ENCODE data around the gene STAB1. TPM values are rescaled to one million over a fixed set of nuclear protein-coding genes. Genes with fewer than 3 reads are reported as not detected.

Gene STAB1
- total and polyA plus RNA-seq, 12 donors = 17.4 to 231 (median 44.1) TPM

DNA sequence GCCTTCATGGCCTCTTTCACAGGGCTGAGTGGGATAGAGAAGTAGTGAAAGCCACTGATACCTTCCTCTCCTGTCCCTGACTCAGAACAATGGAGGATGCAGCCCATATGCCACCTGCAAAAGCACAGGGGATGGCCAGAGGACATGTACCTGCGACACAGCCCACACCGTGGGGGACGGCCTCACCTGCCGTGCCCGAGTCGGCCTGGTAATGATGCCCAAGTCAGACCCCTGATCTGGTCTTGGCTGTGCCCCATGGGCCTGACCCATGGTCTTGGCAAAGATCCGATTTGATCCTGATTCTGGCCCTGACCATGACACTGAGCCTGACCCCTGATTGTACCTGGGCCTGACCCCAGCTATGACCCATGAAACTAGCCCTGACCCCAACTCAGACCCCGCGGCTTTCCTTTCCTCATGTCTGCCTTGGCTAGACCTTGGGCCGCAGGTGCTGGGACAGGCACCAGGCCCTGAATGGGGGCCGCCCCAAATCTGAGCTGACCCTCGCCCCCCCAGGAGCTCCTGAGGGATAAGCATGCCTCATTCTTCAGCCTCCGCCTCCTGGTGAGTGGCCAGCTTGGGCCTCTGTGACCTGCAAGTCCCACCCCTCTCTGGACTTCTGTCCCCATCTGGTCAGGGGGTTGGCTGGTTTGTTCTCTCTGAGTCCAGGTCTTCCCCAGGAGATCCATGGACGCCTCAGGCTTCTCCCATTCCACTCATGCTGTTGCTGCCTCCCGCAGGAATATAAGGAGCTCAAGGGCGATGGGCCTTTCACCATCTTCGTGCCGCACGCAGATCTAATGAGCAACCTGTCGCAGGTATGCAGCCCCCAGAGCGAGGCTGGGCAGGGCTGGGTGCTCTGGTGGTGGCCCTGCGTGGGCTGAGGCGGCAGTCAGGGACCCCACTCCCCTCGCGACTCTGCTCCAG lies 22.9 kb downstream of the STAB1 start:
- no peak for DNase-seq
- H3K4me3 ChIP-seq = peak overlapping the region in 6 of 10 donors; percentile 15 to 38 (median 18)
- TF ChIP-seq, protein P1, sequence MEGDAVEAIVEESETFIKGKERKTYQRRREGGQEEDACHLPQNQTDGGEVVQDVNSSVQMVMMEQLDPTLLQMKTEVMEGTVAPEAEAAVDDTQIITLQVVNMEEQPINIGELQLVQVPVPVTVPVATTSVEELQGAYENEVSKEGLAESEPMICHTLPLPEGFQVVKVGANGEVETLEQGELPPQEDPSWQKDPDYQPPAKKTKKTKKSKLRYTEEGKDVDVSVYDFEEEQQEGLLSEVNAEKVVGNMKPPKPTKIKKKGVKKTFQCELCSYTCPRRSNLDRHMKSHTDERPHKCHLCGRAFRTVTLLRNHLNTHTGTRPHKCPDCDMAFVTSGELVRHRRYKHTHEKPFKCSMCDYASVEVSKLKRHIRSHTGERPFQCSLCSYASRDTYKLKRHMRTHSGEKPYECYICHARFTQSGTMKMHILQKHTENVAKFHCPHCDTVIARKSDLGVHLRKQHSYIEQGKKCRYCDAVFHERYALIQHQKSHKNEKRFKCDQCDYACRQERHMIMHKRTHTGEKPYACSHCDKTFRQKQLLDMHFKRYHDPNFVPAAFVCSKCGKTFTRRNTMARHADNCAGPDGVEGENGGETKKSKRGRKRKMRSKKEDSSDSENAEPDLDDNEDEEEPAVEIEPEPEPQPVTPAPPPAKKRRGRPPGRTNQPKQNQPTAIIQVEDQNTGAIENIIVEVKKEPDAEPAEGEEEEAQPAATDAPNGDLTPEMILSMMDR (IDR thresholded peaks at IDR 0.05) = no peak

DNA sequence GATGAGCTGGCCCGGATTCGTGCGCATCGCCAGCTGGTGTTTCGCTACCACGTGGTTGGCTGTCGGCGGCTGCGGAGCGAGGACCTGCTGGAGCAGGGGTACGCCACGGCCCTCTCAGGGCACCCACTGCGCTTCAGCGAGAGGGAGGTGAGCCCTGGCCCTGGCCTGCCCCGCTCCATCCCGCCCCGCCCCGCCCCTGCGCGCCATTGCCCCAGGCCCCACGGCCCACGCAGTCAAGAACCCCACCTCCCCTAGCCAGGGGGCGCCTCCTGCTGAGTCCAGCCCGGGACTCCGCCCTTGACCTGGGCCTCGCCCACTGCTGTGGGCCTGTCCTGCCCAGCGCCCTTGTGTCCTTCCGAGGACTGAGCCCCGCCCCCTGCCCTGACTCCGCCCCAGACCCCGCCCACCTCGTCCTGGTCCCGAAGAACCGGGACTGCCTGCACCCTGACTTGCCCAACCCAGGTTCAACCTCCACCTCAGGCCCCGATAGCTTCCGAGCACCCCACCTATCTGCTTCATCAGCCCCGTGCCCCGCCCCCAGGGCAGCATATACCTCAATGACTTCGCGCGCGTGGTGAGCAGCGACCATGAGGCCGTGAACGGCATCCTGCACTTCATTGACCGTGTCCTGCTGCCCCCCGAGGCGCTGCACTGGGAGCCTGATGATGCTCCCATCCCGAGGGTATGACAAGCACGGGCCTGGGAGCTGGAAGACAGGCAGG lies 23.7 kb downstream of the STAB1 start:
- 50% methylated on average over 49 to 50 of the region's 50 CpGs for WGBS, 2 donors
- Histone ChIP-seq H3K4me3 (peak overlapping the region in 7 of 10 donors; percentile 5 to 38 (median 17)), H3K27me3 (no peaks in the 10 kb centered on the region), H3K9me3 (no peaks in the 10 kb centered on the region), H3K36me3 (peaks cover 0 to 97% (median 4%) of the 10 kb centered on the region in 9 donors), H3K4me1 (peaks cover 0 to 7% (median 0%) of the 10 kb centered on the region in 9 donors), H3K27ac (no peak overlapping the region)
- no peak for DNase-seq
- ATAC-seq = peak in 4 of 8 donors; percentile 5 to 31 (median 15)
- intact Hi-C loops (cut with DNase I) = no loop called here
- TF ChIP-seq, protein P1 (IDR thresholded peaks at IDR 0.05) = no peak

More for the DNA sequence above, 22.9 kb downstream of the STAB1 start:
- no peaks in the 10 kb centered on the region for H3K9me3 ChIP-seq
- H3K27ac ChIP-seq = no peak overlapping the region
- ATAC-seq = no peak
- H3K27me3 ChIP-seq = no peaks in the 10 kb centered on the region
- peaks cover 0 to 97% (median 0%) of the 10 kb centered on the region in 9 donors for H3K36me3 ChIP-seq
- 88% methylated on average over 25 of the region's 25 CpGs for WGBS, 2 donors
- intact Hi-C loops (cut with DNase I) = no loop called here
- H3K4me1 ChIP-seq = peaks cover 0 to 7% (median 0%) of the 10 kb centered on the region in 9 donors

DNA sequence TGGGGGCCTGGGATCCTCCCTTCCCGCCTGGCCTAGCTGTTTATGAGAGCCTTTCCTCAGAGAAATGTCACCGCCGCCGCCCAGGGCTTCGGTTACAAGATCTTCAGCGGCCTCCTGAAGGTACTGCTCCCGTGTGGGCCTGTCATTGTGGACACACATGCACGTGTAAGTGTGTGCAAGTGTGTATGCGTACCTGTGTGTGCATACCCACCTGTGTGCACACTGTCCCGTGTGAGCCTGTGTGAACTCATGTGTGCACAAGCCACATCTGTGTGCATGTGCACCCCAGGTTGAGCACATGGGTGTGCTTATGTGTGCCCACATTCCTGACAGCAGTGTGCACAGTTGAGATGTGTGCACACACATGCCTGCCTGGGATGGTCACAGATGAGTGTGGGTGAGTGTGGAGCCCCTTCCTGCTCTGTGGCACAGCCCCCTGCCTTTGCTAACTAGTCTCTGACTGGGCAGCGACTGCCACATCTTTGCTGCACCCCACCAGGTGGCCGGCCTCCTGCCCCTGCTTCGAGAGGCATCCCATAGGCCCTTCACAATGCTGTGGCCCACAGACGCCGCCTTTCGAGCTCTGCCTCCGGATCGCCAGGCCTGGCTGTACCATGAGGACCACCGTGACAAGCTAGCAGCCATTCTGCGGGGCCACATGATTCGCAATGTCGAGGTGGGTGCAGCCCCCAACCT lies 24.5 kb downstream of the STAB1 start:
- ATAC-seq (no peak), DNase-seq (no peak)
- Histone ChIP-seq H3K9me3 (no peaks in the 10 kb centered on the region), H3K4me1 (peaks cover 3 to 12% (median 6%) of the 10 kb centered on the region in 9 donors), H3K36me3 (peaks cover 0 to 97% (median 11%) of the 10 kb centered on the region in 9 donors), H3K27ac (no peak overlapping the region), H3K4me3 (no peak overlapping the region), H3K27me3 (no peaks in the 10 kb centered on the region)
- TF ChIP-seq, protein P1 (IDR thresholded peaks at IDR 0.05) = no peak
- 93 to 94% methylated on average over 22 of the region's 22 CpGs for WGBS, 2 donors
- intact Hi-C loops (cut with DNase I) = loop anchor here in 1 of 10 donors (5.0 kb wide), 1 partner anchor 37 kb away; no protein-coding TSS in a partner anchor

Measured in heart right ventricle (tissue), 16 donors.